Measurements from ENCODE around the gene RAB37.

GRCh38 chr17:74776990-74777389 lies 39.9 kb downstream of the RAB37 start:
- no peak for TF ChIP-seq CTCF (IDR thresholded peaks at IDR 0.05)
- TF ChIP-seq POLR2A (IDR thresholded peaks at IDR 0.05): no peak

All from adrenal gland (tissue), 5 donors.